Caki2 (cell line): ENCODE results near the gene BEND5. TPM values are rescaled to one million over a fixed set of nuclear protein-coding genes. Genes with fewer than 3 reads are reported as not detected.

Source experiments
- DNase-seq: peaks from one replicate; pipeline ENCODE4 v3.0.0-alpha.2; 2015; ENCODE audit warnings: low read depth
- in situ Hi-C: cut with HindIII; loops from 2 replicates; pipeline ENCODE4 v1.10.0; 2016; ENCODE audit warnings: low sequenced_read_pairs, low pct_unique_long_range_greater_than_20kb, mixed read lengths
- total RNA-seq: library from RNA; depleted of rRNA; stranded (reverse); fragments of >200 nt; shearing (Covaris generic); gene quantifications from 2 replicates; pipeline ENCODE4 v1.2.3, GENCODE V29; 2014; ENCODE audit warnings: low replicate concordance

BEND5 gene
- total RNA-seq, 1 experiment from 2014 or later: 0.07 TPM

DNA sequence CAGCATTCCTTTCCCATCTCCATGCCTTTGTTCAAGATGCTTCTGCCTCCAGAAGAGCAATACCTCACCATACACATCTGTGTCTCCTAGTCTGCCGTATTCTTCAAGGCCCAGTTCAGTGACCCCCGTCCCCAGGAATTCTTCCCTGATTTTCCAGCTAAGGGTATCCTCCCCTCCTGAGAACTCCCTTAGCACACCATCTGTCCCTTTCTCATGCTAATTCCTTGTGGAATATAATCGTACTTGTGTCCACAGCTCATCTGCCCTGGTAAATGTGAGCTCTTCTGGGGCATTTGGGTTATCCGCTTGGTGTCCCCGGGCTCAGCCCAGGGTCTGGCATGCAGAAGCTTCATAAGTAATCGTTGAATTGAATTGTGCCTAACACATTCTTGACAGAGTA, 40.9 kb downstream of the BEND5 start:
- in situ Hi-C loops: no loop called here
- DNase-seq: no peak

DNA sequence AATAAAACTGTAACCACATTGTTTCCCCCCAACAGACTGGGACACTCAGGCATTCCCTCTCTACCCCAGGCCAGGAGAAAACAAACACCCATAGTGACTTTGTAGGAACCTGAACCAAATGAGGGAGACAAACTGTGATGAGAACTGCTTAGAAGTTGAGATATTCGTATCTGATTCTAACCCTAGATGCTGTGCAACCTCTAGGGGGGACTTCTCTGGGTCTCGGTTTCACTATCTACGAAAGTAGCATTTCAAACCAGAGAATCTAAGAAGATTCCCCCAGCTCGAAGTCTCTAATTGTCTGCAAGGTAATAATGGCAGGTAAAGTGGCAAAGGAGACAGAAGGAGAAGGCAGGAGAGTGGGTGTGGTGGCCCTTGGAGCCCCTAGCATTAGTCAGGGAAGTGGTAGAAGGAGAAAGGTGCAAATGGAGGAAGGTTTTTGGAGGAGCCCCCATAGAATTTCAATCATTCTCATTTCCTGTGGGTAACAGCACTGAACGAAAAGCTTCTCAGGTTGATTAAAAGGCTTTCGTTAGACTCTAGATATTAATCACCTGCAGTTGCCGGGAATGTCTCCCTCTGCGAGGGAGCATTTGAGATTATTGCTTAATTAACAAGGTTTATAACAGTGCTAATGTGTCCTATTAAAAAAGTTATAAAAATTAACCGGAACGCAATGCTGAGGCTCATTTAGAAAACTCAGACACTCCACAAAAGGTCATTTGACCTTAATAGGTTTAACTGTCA, 46.4 kb downstream of the BEND5 start:
- DNase-seq: no peak
- in situ Hi-C loops: no loop called here

DNA sequence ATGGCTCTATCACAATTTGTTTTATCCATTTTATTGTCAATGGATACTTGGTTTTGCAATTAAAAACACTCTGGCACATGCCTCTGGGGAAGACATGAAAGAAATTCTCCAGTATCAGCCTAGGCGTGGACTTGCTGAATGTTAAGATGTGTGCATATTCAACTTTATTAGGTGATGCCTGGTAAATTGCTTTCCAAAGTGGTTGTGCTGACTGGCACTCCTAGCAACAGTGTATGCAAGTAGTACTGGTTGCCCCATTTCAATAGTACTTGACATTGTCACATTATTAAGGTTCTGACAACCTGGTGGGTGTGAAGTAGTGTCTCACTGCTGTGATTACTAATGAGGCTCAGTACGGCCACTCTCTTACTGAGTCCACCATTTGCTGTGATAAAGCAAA, 48.1 kb downstream of the BEND5 start:
- in situ Hi-C loops: no loop called here

DNA sequence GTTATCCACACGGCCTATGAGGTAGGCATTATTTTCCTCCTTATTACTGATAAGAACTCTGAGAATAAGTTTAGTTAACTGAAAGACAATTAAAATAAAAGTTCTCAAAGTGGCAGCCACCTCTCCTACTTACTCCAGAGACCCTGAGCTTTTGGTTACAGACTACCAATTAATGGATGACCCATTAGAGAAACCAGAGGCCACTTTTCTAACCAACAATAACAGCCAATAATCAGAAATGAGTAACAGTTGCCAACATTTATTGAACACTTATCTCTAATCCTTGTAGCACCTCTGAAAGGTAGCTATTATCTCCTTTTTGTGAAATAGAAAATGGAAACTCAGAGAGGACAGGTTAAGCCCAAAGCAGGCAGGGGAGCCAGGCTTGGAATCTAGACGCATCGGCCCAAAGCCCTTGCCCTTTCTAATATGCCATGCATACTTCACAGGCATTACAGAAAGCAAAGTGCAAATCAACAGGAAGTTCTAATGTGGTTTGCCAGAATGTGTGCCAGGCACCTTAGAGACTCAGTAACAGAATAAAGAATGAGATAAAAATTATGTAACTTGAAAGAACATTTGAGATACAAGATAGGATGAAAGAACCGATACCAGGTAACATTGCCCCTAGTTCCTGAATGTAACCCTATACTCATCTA, 50.0 kb downstream of the BEND5 start:
- no peak for DNase-seq
- in situ Hi-C loops: no loop called here

More for the DNA sequence above, 48.1 kb downstream of the BEND5 start:
- DNase-seq: no peak

DNA sequence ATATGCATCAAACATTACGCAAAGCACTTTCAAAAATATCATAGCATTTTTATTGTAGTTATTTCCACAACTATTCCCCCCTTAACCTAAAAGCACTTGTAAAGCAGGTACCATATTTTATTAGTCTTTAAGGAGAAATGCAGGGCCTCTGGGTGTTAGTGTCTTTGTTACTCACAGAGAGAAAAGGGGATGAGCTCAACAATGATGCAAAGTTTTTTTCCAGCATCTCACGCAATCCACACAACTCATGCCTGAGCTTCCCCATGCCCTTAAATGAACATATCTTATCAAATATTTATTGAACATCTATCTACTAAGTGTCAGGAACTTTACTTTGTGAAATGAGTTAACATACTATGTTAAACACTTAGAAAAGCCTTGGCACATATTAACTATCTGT, 50.6 kb downstream of the BEND5 start:
- in situ Hi-C loops: no loop called here

DNA sequence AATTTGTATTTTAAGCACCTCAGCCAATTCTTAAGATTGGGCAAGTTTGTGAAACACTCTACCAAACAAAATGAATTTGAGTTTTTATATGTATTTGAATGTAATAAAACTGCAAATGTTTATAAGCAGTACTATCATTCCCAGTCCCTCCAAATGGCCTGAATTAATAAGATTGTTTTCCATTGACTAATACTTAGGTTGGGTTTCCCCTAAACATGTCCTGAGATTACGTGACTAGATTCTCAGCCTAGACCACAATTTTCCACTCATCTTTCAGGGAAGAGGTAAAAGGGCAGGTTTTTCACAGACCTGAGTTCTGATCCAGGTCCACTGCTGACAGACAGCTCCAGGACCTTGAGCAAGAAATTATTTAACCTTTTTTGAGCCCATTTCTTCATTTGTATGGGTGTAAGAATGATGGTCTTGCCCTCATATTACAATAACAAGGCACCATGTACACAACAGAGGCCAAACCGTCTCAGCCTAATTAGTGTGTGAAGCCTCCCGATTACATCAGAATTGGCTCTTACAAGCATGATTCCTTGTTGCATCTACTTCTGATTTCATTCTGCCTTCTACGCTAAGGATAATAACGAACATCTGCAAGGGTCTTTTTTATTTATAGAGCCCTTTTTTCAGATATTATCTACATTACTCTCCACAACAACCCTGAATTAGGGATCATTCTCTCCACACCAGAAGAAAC, 51.2 kb downstream of the BEND5 start:
- in situ Hi-C loops: no loop called here
- DNase-seq: no peak

More for the DNA sequence above, 50.6 kb downstream of the BEND5 start:
- DNase-seq: no peak

DNA sequence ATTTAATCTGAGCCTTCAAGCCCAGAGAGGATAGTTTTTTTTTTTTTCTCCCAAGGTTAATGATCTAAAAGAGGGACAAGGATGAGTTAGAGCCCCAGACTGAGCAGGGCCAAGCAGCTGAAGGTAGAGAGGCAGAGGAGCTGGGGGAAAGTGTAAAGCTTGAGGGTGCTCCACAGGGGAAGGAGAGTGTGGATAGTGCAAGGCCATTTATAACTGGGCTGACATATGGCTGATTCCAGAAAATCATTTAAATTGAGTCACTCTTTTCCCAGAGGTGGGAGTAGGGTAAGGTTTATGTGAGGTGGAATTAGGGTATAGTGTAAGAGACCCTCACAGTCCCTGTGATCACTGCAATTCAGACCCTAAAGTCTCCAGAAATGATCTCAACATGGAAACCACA, 55.8 kb downstream of the BEND5 start:
- no peak for DNase-seq
- in situ Hi-C loops: no loop called here

DNA sequence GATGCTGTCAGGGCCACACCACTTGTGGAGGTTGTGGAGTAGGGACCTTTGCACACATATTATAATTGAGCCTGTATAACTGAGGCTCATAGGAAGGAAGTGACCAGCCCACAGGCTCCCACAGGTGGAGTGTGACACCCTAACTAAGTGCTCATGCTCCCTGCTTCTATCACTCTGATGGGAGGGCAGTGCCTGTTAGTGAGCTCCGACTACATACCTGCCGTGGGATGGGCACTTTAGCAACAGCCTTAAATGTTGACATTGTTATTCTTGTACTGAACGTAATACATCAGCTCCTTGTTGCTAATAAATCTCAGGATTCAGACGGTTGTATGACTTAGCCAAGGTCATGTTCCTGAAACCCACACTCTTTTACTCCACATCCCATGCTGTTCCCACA, 58.0 kb downstream of the BEND5 start:
- DNase-seq: no peak
- in situ Hi-C loops: no loop called here

DNA sequence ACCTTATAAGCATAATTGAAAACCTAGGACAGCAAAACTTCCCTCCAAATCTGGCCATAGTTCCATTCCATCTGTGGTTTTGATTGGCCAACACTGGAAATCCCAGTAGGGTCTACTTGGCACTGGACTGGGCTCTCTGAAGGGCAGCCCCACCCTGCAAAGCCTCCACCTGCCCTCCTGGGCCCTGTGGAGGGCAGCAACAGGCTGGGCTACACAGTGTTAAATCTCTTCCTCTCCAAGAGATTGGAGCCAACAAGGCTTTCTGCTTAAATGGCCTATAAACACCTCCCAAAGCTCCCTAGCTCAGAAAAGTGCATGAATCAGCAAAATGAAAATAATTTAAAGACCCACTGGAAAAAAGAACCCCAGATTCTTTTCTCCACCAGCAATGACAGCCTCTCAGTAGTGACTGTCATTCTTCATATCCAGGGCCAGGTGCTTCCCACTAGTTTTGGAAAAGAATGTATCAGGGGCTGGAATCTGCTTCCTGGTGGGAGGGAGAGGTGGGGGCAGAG, 58.5 kb downstream of the BEND5 start:
- DNase-seq: no peak
- in situ Hi-C loops: no loop called here

DNA sequence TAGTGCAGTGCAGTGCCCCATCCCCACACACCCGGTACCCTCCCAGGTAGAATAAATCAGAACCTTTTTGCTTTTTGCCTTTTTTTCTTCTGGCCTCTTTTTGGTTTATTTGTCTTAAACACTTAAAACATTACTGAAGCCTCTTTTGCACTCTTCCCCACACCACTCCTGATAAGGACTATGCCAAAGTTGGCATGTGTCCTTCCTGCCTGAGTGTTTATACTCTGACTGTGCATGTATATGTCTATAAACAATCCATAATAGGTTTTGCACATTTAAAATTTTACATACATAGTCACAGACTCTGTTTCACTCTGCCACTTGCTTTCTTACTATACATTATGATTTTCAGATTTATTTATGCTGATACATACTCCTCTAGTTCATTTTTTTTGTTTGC, 59.6 kb downstream of the BEND5 start:
- DNase-seq: no peak
- in situ Hi-C loops: no loop called here

DNA sequence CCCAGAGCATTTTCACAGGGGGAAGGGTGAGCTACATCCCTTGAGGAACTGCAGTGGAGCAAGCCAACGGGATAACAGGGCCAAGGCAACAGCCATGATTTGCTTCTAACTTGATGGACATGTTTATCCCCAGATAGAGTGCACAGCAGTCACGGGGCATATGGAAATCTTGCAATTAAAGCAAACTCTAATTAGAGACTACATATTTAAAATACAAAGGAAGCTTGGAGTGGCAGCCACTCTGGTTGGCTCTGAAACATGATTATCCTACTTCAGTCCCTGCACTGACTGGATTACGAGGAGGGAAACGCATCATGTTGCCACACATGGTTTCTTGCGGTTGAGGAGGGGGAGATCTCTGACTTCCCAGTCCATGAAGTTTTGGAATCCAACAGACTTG, 60.8 kb downstream of the BEND5 start:
- no peak for DNase-seq
- in situ Hi-C loops: no loop called here

DNA sequence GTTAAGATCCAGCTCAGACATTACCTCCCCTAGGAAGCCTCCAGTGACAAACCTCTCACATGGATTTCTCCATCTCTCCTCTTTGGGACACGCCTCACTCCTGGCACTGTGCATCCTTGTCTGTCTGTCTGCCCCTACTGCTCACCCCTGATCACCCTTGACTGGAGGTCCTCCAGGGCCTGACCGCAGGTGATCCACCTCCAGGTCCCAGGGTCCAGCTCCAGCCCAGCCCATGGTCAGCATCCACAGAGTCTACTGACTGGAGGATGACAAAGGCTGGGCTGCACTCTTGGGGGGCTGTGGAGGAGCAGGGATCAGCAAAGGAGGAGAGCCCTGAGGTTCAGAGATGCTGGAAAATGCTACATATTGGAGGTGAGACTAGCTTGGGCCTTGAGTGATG, 65.8 kb downstream of the BEND5 start:
- DNase-seq: no peak
- in situ Hi-C loops: no loop called here

DNA sequence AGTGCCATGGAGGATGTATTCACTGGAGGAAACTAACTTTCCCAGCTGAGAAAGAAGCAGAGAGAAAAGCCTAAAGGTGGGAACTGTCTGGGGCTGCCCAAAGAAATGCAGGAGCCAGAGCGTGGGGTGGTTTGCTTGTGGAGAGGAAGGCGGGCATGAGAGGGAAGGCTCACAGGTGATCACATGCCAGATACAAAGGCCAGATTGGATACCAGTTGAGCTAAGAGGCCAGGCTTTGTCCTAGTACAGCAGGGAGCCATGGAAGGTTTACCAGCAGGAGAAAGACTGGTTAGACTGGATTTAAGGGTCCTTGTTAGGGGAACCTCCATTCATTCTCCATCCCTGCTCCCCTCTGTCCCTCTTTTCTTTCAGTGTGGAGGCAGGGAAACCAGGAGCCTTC, 66.4 kb downstream of the BEND5 start:
- DNase-seq: no peak
- in situ Hi-C loops: no loop called here

DNA sequence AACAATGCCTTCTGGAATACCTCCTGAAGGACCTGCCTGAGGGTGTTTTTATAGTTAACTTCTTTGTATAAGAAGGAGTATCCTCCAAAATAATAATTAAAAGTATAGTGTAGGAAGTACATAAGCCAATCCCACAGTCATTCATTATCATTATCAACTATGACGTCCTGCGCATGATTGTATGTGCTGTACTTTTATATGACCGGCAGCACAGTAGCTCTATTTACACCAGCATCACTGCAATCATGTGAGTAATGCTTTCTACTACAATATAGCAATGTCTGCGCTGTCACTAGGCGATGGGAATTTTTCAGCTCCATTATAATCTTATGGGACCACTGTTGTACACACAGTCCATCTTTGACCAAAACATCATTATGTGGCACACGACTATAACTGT, 72.0 kb downstream of the BEND5 start:
- no peak for DNase-seq
- in situ Hi-C loops: no loop called here

DNA sequence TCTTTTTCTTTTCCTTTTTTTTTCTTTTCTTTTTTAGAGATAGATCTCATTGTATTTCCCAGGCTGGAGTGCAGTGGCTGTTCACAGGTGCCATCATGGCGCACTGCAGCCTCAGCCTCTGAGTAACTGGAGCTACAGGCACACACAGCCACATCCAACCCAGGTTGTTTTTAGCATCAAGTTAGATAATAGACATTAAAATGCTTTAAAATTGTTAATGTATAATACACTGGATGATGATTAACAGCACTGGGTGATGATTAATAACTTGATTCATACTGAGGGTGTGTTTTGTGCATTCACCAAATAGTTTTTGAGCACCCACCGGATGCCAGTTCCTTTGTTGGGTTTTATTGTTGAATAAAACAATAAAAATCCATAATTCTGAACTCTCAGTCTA, 75.2 kb downstream of the BEND5 start:
- peak; percentile 64 for DNase-seq
- in situ Hi-C loops: no loop called here

DNA sequence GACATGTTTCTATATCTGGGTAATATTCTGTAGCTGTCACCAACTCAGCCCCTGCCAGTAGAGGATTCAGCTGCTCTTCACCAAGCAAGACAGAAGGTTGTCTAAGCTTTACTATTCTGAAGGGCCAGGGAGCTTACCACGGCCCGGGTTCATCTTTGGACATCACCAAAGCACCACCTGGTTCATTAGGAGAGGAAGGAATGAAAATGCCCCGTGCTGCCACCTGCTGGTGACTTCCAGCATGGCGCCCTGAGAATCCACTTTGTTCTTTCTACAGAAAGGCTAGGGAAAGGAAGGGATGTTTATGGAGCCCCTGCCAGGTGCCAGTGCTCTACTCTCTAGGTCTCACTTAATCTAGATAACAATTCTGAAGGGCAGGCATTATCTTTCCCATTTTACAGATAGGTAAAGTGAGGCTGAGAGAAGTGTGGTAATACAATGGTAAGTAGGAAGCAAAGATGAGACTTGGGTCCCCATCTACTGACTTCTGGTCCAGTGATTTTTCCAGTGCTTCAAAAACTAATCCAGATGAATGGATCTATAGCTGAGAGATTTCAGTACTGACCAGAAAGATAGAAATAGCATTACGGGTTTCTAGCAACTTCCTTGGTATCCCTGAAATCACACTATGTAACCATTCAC, 79.5 kb downstream of the BEND5 start:
- DNase-seq: peak; percentile 33
- in situ Hi-C loops: no loop called here

DNA sequence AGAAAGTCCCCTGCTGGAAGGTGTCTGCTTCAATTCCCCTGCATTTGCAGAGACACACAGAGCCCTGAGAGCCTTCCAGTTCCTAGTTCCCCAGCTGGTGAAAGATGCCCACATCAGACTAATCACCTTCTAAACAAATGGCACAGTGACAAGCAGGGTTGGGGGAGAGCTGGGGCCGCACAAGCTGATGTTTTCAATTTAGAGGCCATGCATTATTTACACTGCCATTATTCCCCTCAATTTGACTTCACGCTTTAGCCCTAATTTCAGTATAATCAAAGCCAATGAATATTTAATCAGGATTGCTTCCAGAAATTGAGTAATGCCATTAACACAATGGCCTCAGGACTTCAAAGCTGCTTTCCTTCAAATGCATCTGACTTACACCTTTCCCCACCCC, 81.5 kb downstream of the BEND5 start:
- in situ Hi-C loops: no loop called here
- no peak for DNase-seq

DNA sequence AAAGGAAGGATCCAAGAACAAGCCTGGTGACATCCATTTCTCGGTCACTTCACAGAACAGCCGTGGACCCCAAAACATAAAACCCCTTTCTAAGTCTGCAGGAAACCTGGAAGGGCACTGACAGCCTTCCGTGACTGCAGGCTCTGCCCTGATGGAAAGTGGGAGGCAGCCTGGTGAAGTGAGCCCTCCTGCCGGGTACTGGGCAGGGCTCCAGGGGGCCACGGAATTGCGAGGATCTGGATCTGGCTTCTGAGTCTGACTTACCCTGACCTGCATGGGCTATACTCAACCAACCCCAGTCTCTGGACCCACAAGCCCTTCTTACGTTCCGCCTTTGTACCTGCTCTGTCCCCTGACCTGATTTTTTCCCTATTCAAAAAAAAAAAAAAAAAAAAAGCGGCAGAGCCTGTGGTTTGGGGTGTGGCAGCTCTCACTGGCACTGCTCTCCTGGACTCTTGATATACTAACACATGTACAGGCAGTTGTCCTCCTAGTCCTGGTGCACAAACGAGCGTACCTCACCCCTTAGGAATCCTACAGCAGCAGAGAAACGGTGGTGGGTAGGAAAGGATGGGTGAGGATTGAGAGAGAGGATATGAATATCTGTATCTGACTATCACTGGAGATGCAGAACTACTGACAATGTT, 82.9 kb downstream of the BEND5 start:
- DNase-seq: no peak
- in situ Hi-C loops: no loop called here
